ENCODE data around the gene KYAT1. TPM values are rescaled to one million over a fixed set of nuclear protein-coding genes. Genes with fewer than 3 reads are reported as not detected.

Gene KYAT1
- total and polyA plus RNA-seq, 4 donors = 8.9 to 20.5 (median 13.3) TPM

- Histone ChIP-seq H3K27ac (ENCODE audit: low read depth, low read length) (no peak overlapping the region), H3K4me1 (ENCODE audit: control insufficient read depth, insufficient read depth, low read length) (peaks cover 15% of the 10 kb centered on the region), H3K4me3 (ENCODE audit: low read depth, low read length) (no peak overlapping the region), H3K36me3 (ENCODE audit: control insufficient read depth, insufficient read depth, low read length) (peaks cover 37% of the 10 kb centered on the region), H3K9me3 (ENCODE audit: control insufficient read depth, insufficient read depth, low read length) (no peaks in the 10 kb centered on the region), H3K27me3 (ENCODE audit: control insufficient read depth, insufficient read depth, low read length) (no peaks in the 10 kb centered on the region)
- 75% methylated on average over 1 of the region's 1 CpG for WGBS (ENCODE audit: insufficient coverage)
- DNase-seq (ENCODE audit: low read depth in 4 of 6, low spot score in 6 of 6) = no peak
These were observed 93.3 kb downstream of the KYAT1 start for GRCh38 chr9:128788445-128788844.

GRCh38 chr9:128787659-128788058, 94.1 kb downstream of the KYAT1 start:
- DNase-seq (ENCODE audit: low read depth in 4 of 6, low spot score in 6 of 6) = peak in 1 of 6 donors; percentile 16
- H3K36me3 ChIP-seq (ENCODE audit: control insufficient read depth, insufficient read depth, low read length) = peaks cover 29% of the 10 kb centered on the region
- H3K27me3 ChIP-seq (ENCODE audit: control insufficient read depth, insufficient read depth, low read length) = no peaks in the 10 kb centered on the region
- H3K27ac ChIP-seq (ENCODE audit: low read depth, low read length) = no peak overlapping the region
- 3% methylated on average over 5 of the region's 7 CpGs for WGBS (ENCODE audit: insufficient coverage)
- peak overlapping the region; percentile 92 for H3K4me3 ChIP-seq (ENCODE audit: low read depth, low read length)
- peaks cover 15% of the 10 kb centered on the region for H3K4me1 ChIP-seq (ENCODE audit: control insufficient read depth, insufficient read depth, low read length)
- H3K9me3 ChIP-seq (ENCODE audit: control insufficient read depth, insufficient read depth, low read length) = no peaks in the 10 kb centered on the region

GRCh38 chr9:128786681-128787601, 94.8 kb downstream of the KYAT1 start, which contains the start of gene TBC1D13:
Gene TBC1D13 (plus strand): TSS chr9:128787253. CDS start chr9:128787354, 101 bp downstream.
- H3K27ac ChIP-seq (ENCODE audit: low read depth, low read length) = peak within 1 kb of the TSS; percentile 75
- WGBS (ENCODE audit: insufficient coverage) = 7% methylated on average over 64 of the region's 64 CpGs
- H3K9me3 ChIP-seq (ENCODE audit: control insufficient read depth, insufficient read depth, low read length) = no peaks in the 10 kb centered on the region
- peak; percentile 52 to 96 (median 80) for DNase-seq (ENCODE audit: low read depth in 4 of 6, low spot score in 6 of 6)
- H3K27me3 ChIP-seq (ENCODE audit: control insufficient read depth, insufficient read depth, low read length) = no peaks in the 10 kb centered on the region
- peaks cover 22% of the 10 kb centered on the region for H3K36me3 ChIP-seq (ENCODE audit: control insufficient read depth, insufficient read depth, low read length)
- peaks cover 15% of the 10 kb centered on the region for H3K4me1 ChIP-seq (ENCODE audit: control insufficient read depth, insufficient read depth, low read length)
- H3K4me3 ChIP-seq (ENCODE audit: low read depth, low read length) = peak within 1 kb of the TSS; percentile 92

- H3K9me3 ChIP-seq (ENCODE audit: control insufficient read depth, insufficient read depth, low read length) = no peaks in the 10 kb centered on the region
- no CpG with 5 or more reads among the region's 6 CpGs for WGBS (ENCODE audit: insufficient coverage)
- no peak for DNase-seq (ENCODE audit: low read depth in 4 of 6, low spot score in 6 of 6)
- H3K27me3 ChIP-seq (ENCODE audit: control insufficient read depth, insufficient read depth, low read length) = no peaks in the 10 kb centered on the region
- H3K4me1 ChIP-seq (ENCODE audit: control insufficient read depth, insufficient read depth, low read length) = peaks cover 15% of the 10 kb centered on the region
- H3K27ac ChIP-seq (ENCODE audit: low read depth, low read length) = no peak overlapping the region
- no peak overlapping the region for H3K4me3 ChIP-seq (ENCODE audit: low read depth, low read length)
- H3K36me3 ChIP-seq (ENCODE audit: control insufficient read depth, insufficient read depth, low read length) = peaks cover 7% of the 10 kb centered on the region
These were observed 96.3 kb downstream of the KYAT1 start for GRCh38 chr9:128785427-128785826.

Other genes starting within 250 kb of the KYAT1 start
- gene DYNC2I2, start 225.1 kb downstream of the KYAT1 start, total RNA-seq = 10 to 100 TPM; 23.0 to 65.3 TPM
- gene DYNC2I2, start 225.1 kb downstream of the KYAT1 start, polyA plus RNA-seq (ENCODE audit: insufficient read length in 2 of 2) = 10 to 100 TPM; 62.9 to 63.1 TPM
- 100 to 1,000 TPM; 445 to 512 TPM for gene SET, start 192.7 kb downstream of the KYAT1 start, total RNA-seq
- 100 to 1,000 TPM; 398 to 461 TPM for gene SET, start 192.7 kb downstream of the KYAT1 start, polyA plus RNA-seq (ENCODE audit: insufficient read length in 2 of 2)
- 1 to 10 TPM; 1.1 to 5.5 TPM for gene PKN3, start 179.4 kb downstream of the KYAT1 start, total RNA-seq
- gene PKN3, start 179.4 kb downstream of the KYAT1 start, polyA plus RNA-seq (ENCODE audit: insufficient read length in 2 of 2) = 1 to 10 TPM; 5.5 to 5.9 TPM
- gene ZDHHC12, start 157.8 kb downstream of the KYAT1 start, total RNA-seq = 10 to 100 TPM in 1 of 2 donors, 1 to 10 TPM in 1; 3.5 to 12.6 TPM
- 10 to 100 TPM; 11.2 to 15.0 TPM for gene ZDHHC12, start 157.8 kb downstream of the KYAT1 start, polyA plus RNA-seq (ENCODE audit: insufficient read length in 2 of 2)
- 10 to 100 TPM; 23.1 to 34.1 TPM for gene ZER1, start 110.0 kb downstream of the KYAT1 start, total RNA-seq
- 10 to 100 TPM; 51.5 to 55.3 TPM for gene ZER1, start 110.0 kb downstream of the KYAT1 start, polyA plus RNA-seq (ENCODE audit: insufficient read length in 2 of 2)
- 10 to 100 TPM; 11.4 to 13.9 TPM for gene TBC1D13, start 94.7 kb downstream of the KYAT1 start, total RNA-seq
- gene TBC1D13, start 94.7 kb downstream of the KYAT1 start, polyA plus RNA-seq (ENCODE audit: insufficient read length in 2 of 2) = 10 to 100 TPM; 31.4 to 36.0 TPM
- 10 to 100 TPM; 14.2 to 28.2 TPM for gene ENDOG, start 63.5 kb downstream of the KYAT1 start, total RNA-seq
- gene ENDOG, start 63.5 kb downstream of the KYAT1 start, polyA plus RNA-seq (ENCODE audit: insufficient read length in 2 of 2) = 10 to 100 TPM; 35.5 to 36.9 TPM
- gene SPOUT1, start 52.2 kb downstream of the KYAT1 start, total RNA-seq = 10 to 100 TPM; 12.2 to 27.7 TPM
- gene SPOUT1, start 52.2 kb downstream of the KYAT1 start, polyA plus RNA-seq (ENCODE audit: insufficient read length in 2 of 2) = 10 to 100 TPM; 51.1 to 57.7 TPM
- 10 to 100 TPM; 28.5 to 31.8 TPM for gene LRRC8A, start 183 bp upstream of the KYAT1 start, total RNA-seq
- 10 to 100 TPM; 53.9 to 57.4 TPM for gene LRRC8A, start 183 bp upstream of the KYAT1 start, polyA plus RNA-seq (ENCODE audit: insufficient read length in 2 of 2)
- 10 to 100 TPM in 1 of 2 donors, 1 to 10 TPM in 1; 7.8 to 29.9 TPM for gene PHYHD1, start 39.0 kb upstream of the KYAT1 start, total RNA-seq
- 10 to 100 TPM; 23.2 to 27.4 TPM for gene PHYHD1, start 39.0 kb upstream of the KYAT1 start, polyA plus RNA-seq (ENCODE audit: insufficient read length in 2 of 2)
- 10 to 100 TPM; 17.8 to 22.8 TPM for gene DOLK, start 65.7 kb upstream of the KYAT1 start, total RNA-seq
- gene DOLK, start 65.7 kb upstream of the KYAT1 start, polyA plus RNA-seq (ENCODE audit: insufficient read length in 2 of 2) = 10 to 100 TPM; 20.1 to 22.0 TPM
- gene NUP188, start 65.7 kb upstream of the KYAT1 start, total RNA-seq = 10 to 100 TPM; 30.3 to 31.4 TPM
- 10 to 100 TPM; 33.7 to 43.6 TPM for gene NUP188, start 65.7 kb upstream of the KYAT1 start, polyA plus RNA-seq (ENCODE audit: insufficient read length in 2 of 2)
- gene SH3GLB2, start 146.4 kb upstream of the KYAT1 start, total RNA-seq = 100 to 1,000 TPM in 1 of 2 donors, 10 to 100 TPM in 1; 62.8 to 138 TPM
- gene SH3GLB2, start 146.4 kb upstream of the KYAT1 start, polyA plus RNA-seq (ENCODE audit: insufficient read length in 2 of 2) = 100 to 1,000 TPM; 130 to 160 TPM
- 10 to 100 TPM; 21.2 to 29.4 TPM for gene MIGA2, start 154.7 kb upstream of the KYAT1 start, total RNA-seq
- 10 to 100 TPM; 24.4 to 35.6 TPM for gene MIGA2, start 154.7 kb upstream of the KYAT1 start, polyA plus RNA-seq (ENCODE audit: insufficient read length in 2 of 2)
- 10 to 100 TPM; 14.9 to 15.8 TPM for gene DOLPP1, start 199.2 kb upstream of the KYAT1 start, total RNA-seq
- gene DOLPP1, start 199.2 kb upstream of the KYAT1 start, polyA plus RNA-seq (ENCODE audit: insufficient read length in 2 of 2) = 10 to 100 TPM; 25.2 to 31.4 TPM
- gene CRAT, start 228.8 kb upstream of the KYAT1 start, total RNA-seq = 10 to 100 TPM; 27.1 to 30.7 TPM
- gene CRAT, start 228.8 kb upstream of the KYAT1 start, polyA plus RNA-seq (ENCODE audit: insufficient read length in 2 of 2) = 10 to 100 TPM; 65.9 to 68.7 TPM
- 100 to 1,000 TPM in 1 of 2 donors, 10 to 100 TPM in 1; 62.3 to 117 TPM for gene PTPA, start 229.5 kb upstream of the KYAT1 start, total RNA-seq
- gene PTPA, start 229.5 kb upstream of the KYAT1 start, polyA plus RNA-seq (ENCODE audit: insufficient read length in 2 of 2) = 100 to 1,000 TPM in 1 of 2 donors, 10 to 100 TPM in 1; 98.6 to 116 TPM

All from spinal cord (tissue), 10 donors.